AG09309 (cell line): ENCODE measurements around the gene KRTAP25-1.

Source experiments
- DNase-seq: peaks from one replicate; pipeline ENCODE4 v3.0.0-alpha.2; 2010; ENCODE audit warnings: low read depth
- H3K4me3 ChIP-seq: 2 replicates; pipeline ENCODE4 v1.5.1; 2011; ENCODE audit warnings: mild to moderate bottlenecking, low read depth, low read length, moderate library complexity; ENCODE audit not compliant: control insufficient read depth
- TF ChIP-seq, protein P1 (sequence below): IDR thresholded peaks from 2 replicates; pipeline ENCODE4 v1.5.1; 2011; ENCODE audit warnings: mild to moderate bottlenecking, low read depth, low read length, inconsistent platforms; ENCODE audit not compliant: insufficient read depth, control insufficient read depth; ENCODE audit errors: missing control alignments

The KRTAP25-1 gene

DNA sequence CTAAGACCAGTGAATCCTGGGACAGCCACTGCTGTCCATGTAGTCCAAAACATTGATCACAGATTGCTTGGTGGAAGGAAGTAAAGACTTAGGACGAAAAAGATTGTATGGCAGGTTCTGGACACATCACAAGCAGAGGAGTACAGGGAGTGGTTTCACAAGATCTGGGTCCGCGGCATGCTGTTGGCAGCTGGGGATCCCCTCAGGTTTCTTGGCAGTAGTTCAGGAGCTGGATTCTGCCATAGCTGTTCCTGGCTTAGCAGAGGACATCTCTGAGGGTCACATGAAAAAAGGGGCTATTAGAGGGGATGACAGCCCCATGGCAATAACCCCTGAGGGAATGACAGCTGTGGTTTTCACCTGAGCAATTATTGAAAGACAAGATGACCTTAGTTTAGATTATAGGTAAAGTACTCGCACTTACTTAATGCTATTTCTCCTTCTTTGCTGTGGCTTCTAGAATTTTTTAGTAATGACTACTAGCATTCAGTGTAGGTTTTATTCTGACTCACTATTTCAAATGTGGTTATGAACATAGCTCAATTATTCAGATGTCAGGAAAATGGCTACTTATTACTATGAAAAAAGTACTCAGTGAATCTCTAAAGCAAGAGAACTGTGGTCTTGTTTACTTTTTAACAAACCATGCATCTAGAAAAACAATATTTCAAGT, 40.0 kb upstream of the KRTAP25-1 start:
- TF ChIP-seq, protein P1, sequence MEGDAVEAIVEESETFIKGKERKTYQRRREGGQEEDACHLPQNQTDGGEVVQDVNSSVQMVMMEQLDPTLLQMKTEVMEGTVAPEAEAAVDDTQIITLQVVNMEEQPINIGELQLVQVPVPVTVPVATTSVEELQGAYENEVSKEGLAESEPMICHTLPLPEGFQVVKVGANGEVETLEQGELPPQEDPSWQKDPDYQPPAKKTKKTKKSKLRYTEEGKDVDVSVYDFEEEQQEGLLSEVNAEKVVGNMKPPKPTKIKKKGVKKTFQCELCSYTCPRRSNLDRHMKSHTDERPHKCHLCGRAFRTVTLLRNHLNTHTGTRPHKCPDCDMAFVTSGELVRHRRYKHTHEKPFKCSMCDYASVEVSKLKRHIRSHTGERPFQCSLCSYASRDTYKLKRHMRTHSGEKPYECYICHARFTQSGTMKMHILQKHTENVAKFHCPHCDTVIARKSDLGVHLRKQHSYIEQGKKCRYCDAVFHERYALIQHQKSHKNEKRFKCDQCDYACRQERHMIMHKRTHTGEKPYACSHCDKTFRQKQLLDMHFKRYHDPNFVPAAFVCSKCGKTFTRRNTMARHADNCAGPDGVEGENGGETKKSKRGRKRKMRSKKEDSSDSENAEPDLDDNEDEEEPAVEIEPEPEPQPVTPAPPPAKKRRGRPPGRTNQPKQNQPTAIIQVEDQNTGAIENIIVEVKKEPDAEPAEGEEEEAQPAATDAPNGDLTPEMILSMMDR, result no peak
- no peak for DNase-seq

DNA sequence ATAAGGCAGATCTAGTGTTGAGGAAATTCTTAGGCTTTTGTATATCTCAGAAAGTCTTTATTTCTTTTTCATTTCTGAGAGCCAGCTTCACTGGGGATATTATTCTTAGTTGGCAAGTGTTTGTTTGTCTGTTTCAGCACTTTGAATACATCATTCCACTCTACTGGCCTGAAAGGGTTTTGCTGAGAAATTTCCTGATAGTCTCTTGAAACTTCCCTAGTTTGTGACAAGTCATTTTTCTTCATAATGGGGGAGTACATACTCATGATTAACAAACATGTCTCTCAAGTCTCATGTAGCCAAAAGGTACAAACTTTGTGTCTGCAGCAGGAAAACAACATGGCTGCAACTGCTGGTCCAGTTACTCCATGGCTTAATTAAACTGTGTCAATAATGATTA, 37.1 kb upstream of the KRTAP25-1 start:
- H3K4me3 ChIP-seq, result no peak overlapping the region
- TF ChIP-seq, protein P1, result no peak
- no peak for DNase-seq

More for the DNA sequence above, 40.0 kb upstream of the KRTAP25-1 start:
- H3K4me3 ChIP-seq, result no peak overlapping the region

DNA sequence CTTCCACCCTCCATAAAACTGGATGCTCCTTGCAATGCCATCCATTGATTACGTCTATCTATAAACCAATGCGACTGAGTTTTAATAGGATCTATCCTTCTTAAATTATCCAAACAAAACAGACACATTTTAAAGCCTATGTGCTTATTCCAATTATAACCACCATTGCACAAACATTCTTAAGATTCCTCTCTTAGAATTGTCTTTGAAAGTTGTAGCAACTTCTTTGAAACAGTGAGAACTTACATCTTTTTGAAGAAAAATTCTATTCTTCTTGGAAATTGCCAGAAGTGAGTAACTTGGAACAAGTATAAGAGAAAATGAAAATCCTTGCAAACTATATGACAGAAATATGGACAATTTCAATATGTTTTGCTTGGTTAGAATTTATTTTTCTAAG, 30.9 kb upstream of the KRTAP25-1 start, which contains the start of gene KRTAP26-1:
TSS of gene KRTAP26-1 (minus strand) at position 101 of the 400 bp plus-strand sequence. CDS start 280 bp downstream, outside the sequence.
- TF ChIP-seq, protein P1, result no peak
- no peak within 1 kb of the TSS for H3K4me3 ChIP-seq
- no peak for DNase-seq

DNA sequence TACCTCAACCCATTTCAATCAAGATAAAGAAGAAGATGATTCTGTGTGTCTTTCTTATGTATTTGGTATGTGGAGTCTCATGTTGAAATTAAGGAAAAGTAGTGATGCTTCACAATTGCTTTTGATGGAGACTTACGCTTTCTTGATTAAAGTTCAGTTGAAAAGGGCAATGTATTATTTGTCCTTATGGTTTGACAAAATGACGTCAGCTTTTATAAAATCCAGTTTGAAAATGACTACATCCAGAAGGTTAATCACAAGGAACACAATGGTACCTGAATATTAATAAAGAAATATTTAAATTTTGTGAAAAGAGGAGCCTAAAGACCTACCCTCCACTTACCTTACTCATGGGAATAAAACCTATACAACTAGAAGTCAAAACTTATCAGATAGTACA, 26.4 kb upstream of the KRTAP25-1 start:
- TF ChIP-seq, protein P1, result no peak
- H3K4me3 ChIP-seq, result no peak overlapping the region
- DNase-seq, result no peak

DNA sequence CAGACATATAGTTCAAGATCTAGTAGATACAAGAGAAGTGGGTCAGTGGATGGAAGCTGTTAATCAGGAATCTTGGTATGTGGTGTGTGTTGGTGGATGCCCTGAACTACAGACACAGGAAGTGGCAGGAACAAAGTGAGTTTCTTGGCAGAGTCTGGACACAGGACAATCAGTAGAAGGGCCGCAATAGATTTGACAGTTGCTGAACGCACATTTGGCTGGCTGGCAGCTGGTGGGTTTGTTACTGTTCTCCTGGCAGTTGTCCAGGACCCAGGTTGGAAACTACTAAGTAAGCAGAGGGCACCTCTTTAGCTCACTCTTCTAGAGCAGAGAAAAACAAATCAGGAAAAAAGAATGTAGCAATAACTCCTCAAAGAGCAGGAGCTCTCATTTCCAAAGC, 17.6 kb upstream of the KRTAP25-1 start:
- TF ChIP-seq, protein P1, result no peak
- no peak overlapping the region for H3K4me3 ChIP-seq
- no peak for DNase-seq

DNA sequence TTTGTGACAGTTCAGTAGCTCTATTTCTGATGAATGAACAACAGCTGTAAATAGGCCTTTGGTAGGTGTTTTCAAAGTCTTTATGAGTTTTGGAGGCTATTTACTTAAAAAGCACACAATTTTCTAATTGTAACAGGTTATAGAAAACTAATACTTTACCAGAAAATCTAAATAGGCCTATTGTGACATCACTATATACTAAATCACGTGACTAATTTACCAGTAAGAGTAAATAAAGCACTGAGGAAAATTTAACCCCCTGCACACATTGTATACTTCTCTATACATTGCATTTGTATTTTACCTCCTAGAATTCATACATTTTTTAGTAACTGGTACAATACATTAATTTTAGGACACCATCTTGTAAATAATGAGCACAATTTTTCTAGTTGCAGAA, 15.8 kb upstream of the KRTAP25-1 start:
- DNase-seq, result no peak
- TF ChIP-seq, protein P1, result no peak
- no peak overlapping the region for H3K4me3 ChIP-seq
